Common myeloid progenitor, CD34-positive (primary cell): Measurements from ENCODE around the gene ERMARD.
A peak's percentile ranks its signal among the peaks of the same experiment; 100 is the strongest.

Experiments
- CTCF ChIA-PET: fragments of 350-600 bp; sonication (Branson Sonifier 250); formaldehyde crosslinking; loops from one replicate; lab custom pipeline; 2021; ENCODE audit warnings: antibody characterized with exemption; lab: Charles Lee
- POLR2A ChIA-PET: fragments of 350-600 bp; sonication (Branson Sonifier 250); formaldehyde crosslinking; loops from one replicate; lab custom pipeline; 2021; ENCODE audit warnings: antibody characterized with exemption; lab: Charles Lee
- DNase-seq, 3 donors: peaks; one replicate each; pipeline versions ENCODE4 v3.0.0 to v3.0.0-alpha.2; 2013
- H3K27ac ChIP-seq, 2 experiments: 1 replicate in 1 of 2; 2 replicates in 1 of 2; pipeline ENCODE4 v1.7.0; 2013; ENCODE audit warnings: inconsistent platforms in 2 of 2, low read length in 2 of 2, mild to moderate bottlenecking in 2 of 2, low read depth in 1 of 2, moderate library complexity in 1 of 2; ENCODE audit not compliant: severe bottlenecking in 2 of 2, insufficient read depth in 1 of 2, poor library complexity in 1 of 2
- H3K27me3 ChIP-seq, 5 experiments: replicated peaks in 2 of 5; 1 replicate in 3 of 5; 2 replicates in 2 of 5; pipeline versions ENCODE4 v1.6.1 to v1.7.0; 2013; ENCODE audit warnings: low read length in 4 of 5, mild to moderate bottlenecking in 2 of 5, moderate library complexity in 2 of 5, inconsistent platforms in 1 of 5; ENCODE audit not compliant: insufficient read depth in 5 of 5, control insufficient read depth in 4 of 5
- H3K36me3 ChIP-seq, 4 experiments: 1 replicate in 2 of 4; 2 replicates in 2 of 4; pipeline versions ENCODE4 v1.6.1 to v1.7.0; 2013; ENCODE audit warnings: low read length in 3 of 4, control low read depth in 1 of 4, mild to moderate bottlenecking in 1 of 4; ENCODE audit not compliant: control insufficient read depth in 4 of 4, insufficient read depth in 4 of 4
- H3K4me1 ChIP-seq, 4 experiments: 1 replicate in 3 of 4; 2 replicates in 1 of 4; pipeline versions ENCODE4 v1.6.1 to v1.7.1; 2013; ENCODE audit warnings: low read length in 3 of 4, mild to moderate bottlenecking in 3 of 4, control low read depth in 1 of 4, inconsistent platforms in 1 of 4, moderate library complexity in 1 of 4; ENCODE audit not compliant: control insufficient read depth in 4 of 4, insufficient read depth in 4 of 4; ENCODE audit errors: control extremely low read depth in 1 of 4
- H3K4me3 ChIP-seq, 7 experiments: 1 replicate in 4 of 7; 2 replicates in 3 of 7; pipeline versions ENCODE4 v1.5.1 to v1.7.0; 2013; ENCODE audit warnings: mild to moderate bottlenecking in 7 of 7, low read length in 6 of 7, moderate library complexity in 6 of 7, inconsistent platforms in 2 of 7, low read depth in 2 of 7, control low read depth in 1 of 7; ENCODE audit not compliant: insufficient read depth in 4 of 7, control insufficient read depth in 1 of 7; ENCODE audit errors: extremely low read depth in 1 of 7
- H3K9me3 ChIP-seq, 5 experiments: 1 replicate in 4 of 5; 2 replicates in 1 of 5; pipeline versions ENCODE4 v1.6.1 to v1.7.1; 2013; ENCODE audit warnings: low read length in 4 of 5, mild to moderate bottlenecking in 2 of 5, inconsistent platforms in 1 of 5, low read depth in 1 of 5, moderate library complexity in 1 of 5; ENCODE audit not compliant: control insufficient read depth in 4 of 5, insufficient read depth in 2 of 5; ENCODE audit errors: control extremely low read depth in 1 of 5
- WGBS: methylation state at CpG from one replicate; pipeline ENCODE4 v1.1.5; 2013; ENCODE audit not compliant: insufficient coverage; 5-methylcytosine and 5-hydroxymethylcytosine counted together

The ERMARD gene

GRCh38 chr6:169800668-169801395 is 49.4 kb downstream of the ERMARD start:
- peaks cover 0 to 9% (median 6%) of the 10 kb centered on the region in 4 experiments for H3K4me1 ChIP-seq
- no peak overlapping the region for H3K27ac ChIP-seq
- WGBS = 95% methylated on average over 11 of the region's 13 CpGs
- no peak overlapping the region for H3K4me3 ChIP-seq
- DNase-seq = peak in 1 of 3 donors; percentile 8
- peaks cover 6 to 30% (median 16%) of the 10 kb centered on the region in 5 experiments for H3K27me3 ChIP-seq
- no peaks in the 10 kb centered on the region for H3K36me3 ChIP-seq
- CTCF ChIA-PET = interaction anchor here (1.2 to 7.7 kb wide), 2 partner anchors 11 to 31 kb away, joined by 3 to 72 read pairs; no protein-coding TSS in a partner anchor
- no peaks in the 10 kb centered on the region for H3K9me3 ChIP-seq
- POLR2A ChIA-PET = no interaction called here

- Histone ChIP-seq H3K27me3 (peaks cover 5 to 28% (median 18%) of the 10 kb centered on the region in 5 experiments), H3K27ac (no peak overlapping the region), H3K36me3 (no peaks in the 10 kb centered on the region), H3K9me3 (no peaks in the 10 kb centered on the region), H3K4me3 (no peak overlapping the region), H3K4me1 (peaks cover 0 to 9% (median 6%) of the 10 kb centered on the region in 4 experiments)
- DNase-seq = no peak
- ChIA-PET POLR2A (no interaction called here), CTCF (interaction anchor here (1.2 to 7.7 kb wide), 3 partner anchors 8 to 30 kb away, joined by 3 to 72 read pairs (median 35); no protein-coding TSS in a partner anchor)
- 92% methylated on average over 27 of the region's 31 CpGs for WGBS
Measured at GRCh38 chr6:169801396-169802160, 50.2 kb downstream of the ERMARD start.

- no peak overlapping the region for H3K27ac ChIP-seq
- no peak for DNase-seq
- H3K4me1 ChIP-seq = peaks cover 0 to 9% (median 6%) of the 10 kb centered on the region in 4 experiments
- H3K36me3 ChIP-seq = no peaks in the 10 kb centered on the region
- ChIA-PET POLR2A (no interaction called here), CTCF (interaction anchor here (0.9 to 7.7 kb wide), 7 partner anchors 9 to 727 kb away, joined by 3 to 72 read pairs (median 8); no protein-coding TSS in a partner anchor)
- H3K9me3 ChIP-seq = no peaks in the 10 kb centered on the region
- H3K27me3 ChIP-seq = peaks cover 5 to 37% (median 18%) of the 10 kb centered on the region in 5 experiments
- no peak overlapping the region for H3K4me3 ChIP-seq
- 96% methylated on average over 6 of the region's 9 CpGs for WGBS
Measured at GRCh38 chr6:169802790-169803189, 51.4 kb downstream of the ERMARD start.

- DNase-seq = peak; percentile 20 to 57 (median 54)
- ChIA-PET CTCF (interaction anchor here (0.7 to 7.7 kb wide), 11 partner anchors 9 to 726 kb away, joined by 3 to 72 read pairs (median 4); no protein-coding TSS in a partner anchor), POLR2A (no interaction called here)
- Histone ChIP-seq H3K4me1 (peaks cover 0 to 9% (median 6%) of the 10 kb centered on the region in 4 experiments), H3K27ac (no peak overlapping the region), H3K4me3 (no peak overlapping the region), H3K9me3 (no peaks in the 10 kb centered on the region), H3K36me3 (no peaks in the 10 kb centered on the region), H3K27me3 (peaks cover 4 to 37% (median 18%) of the 10 kb centered on the region in 5 experiments)
- 51% methylated on average over 5 of the region's 7 CpGs for WGBS
Measured at GRCh38 chr6:169803271-169803811, 51.9 kb downstream of the ERMARD start.

DNA sequence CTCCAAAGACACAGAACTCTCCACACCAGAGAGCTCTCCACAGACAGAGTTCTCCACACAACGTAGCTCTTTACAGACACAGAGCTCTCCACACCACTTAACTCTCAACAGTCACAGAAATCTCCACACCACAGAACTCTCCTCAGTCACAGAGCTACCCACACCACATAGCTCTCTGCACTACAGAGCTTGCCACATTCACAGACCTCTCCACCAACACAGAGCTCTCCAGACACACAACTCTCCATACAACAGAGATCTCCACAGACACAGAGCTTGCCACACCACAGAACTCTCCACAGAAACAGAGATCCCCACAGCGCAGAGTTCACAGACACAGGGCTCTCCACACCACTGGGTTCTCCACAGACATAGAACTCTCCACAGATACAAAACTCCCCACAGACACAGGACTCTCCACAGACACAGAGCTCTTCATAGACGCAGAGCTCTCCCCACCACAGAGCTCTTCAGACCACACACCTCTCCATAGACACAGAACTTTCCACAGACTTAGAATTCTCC is 52.5 kb downstream of the ERMARD start:
- Histone ChIP-seq H3K27ac (no peak overlapping the region), H3K9me3 (no peaks in the 10 kb centered on the region), H3K4me3 (no peak overlapping the region), H3K27me3 (peaks cover 3 to 31% (median 15%) of the 10 kb centered on the region in 5 experiments), H3K4me1 (peaks cover 0 to 9% (median 6%) of the 10 kb centered on the region in 4 experiments), H3K36me3 (no peaks in the 10 kb centered on the region)
- POLR2A ChIA-PET = no interaction called here
- no peak for DNase-seq
- CTCF ChIA-PET = interaction anchor here (0.7 to 7.7 kb wide), 14 partner anchors 10 to 742 kb away, joined by 3 to 72 read pairs (median 4); no protein-coding TSS in a partner anchor
- 84% methylated on average over 3 of the region's 3 CpGs for WGBS

DNA sequence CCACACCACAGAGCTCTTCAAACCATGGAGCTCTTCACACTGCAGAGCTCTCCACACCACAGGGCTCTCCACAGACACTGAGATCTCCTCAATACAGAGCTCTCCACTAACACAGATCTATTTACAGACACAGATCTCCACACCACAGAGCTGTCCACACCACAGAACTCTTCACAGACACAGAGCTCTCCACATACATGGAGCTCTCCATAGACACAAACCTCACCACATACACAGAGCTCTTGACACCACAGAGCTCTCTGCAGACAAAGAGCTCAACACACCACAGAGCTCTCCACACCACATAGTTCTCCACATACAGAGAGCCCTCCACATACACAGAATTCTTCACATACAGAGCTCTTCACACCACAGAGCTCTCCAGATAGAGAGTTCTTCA is 53.0 kb downstream of the ERMARD start:
- no peak overlapping the region for H3K4me3 ChIP-seq
- H3K9me3 ChIP-seq = no peaks in the 10 kb centered on the region
- ChIA-PET POLR2A (interaction anchor here (1.0 kb wide), 1 partner anchor 17 kb away, joined by 4 read pairs; no protein-coding TSS in a partner anchor), CTCF (interaction anchor here (0.9 to 7.7 kb wide), 11 partner anchors 9 to 741 kb away, joined by 3 to 72 read pairs (median 4); no protein-coding TSS in a partner anchor)
- no peak for DNase-seq
- no peaks in the 10 kb centered on the region for H3K36me3 ChIP-seq
- peaks cover 0 to 30% (median 11%) of the 10 kb centered on the region in 5 experiments for H3K27me3 ChIP-seq
- H3K27ac ChIP-seq = no peak overlapping the region
- peaks cover 0 to 9% (median 6%) of the 10 kb centered on the region in 4 experiments for H3K4me1 ChIP-seq
